Activated T-cell treated with anti-CD3 and anti-CD28 coated beads for 48 hours (primary cell): ENCODE measurements around the gene LEP.
"Not testable (repeated sequence)": the region's sequence is repeated elsewhere in the genome, so short reads cannot be mapped to it uniquely, and the experiment has no call there.

Source experiments
- DNase-seq: peaks from one replicate; pipeline ENCODE4 v3.0.0-alpha.2; 2020; ENCODE audit warnings: low read depth

The LEP gene

GRCh38 chr7:128210590-128211570, 30.2 kb upstream of the LEP start:
- DNase-seq, result no peak

DNA sequence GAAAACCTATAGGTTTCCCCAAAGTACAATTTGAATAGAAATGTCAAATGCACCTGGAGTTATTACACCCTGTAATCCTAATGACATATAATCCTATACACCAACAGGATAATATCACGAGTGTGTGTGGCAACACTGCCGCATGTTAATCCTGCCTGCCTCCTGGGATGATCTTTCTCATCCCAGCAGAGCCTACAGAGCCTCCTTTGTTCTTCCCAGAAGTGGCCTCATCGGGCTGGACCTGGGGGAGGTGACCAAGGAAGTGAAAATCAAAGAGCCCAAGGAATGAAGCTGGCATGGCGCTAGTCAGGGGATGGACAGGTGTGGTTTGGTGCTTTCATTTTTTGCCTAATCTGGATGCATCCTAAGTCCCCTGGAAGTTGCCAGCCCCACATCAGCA, 29.5 kb upstream of the LEP start:
- no peak for DNase-seq

GRCh38 chr7:128214463-128214862, 26.6 kb upstream of the LEP start:
- DNase-seq, result no peak

- no peak for DNase-seq
Observed at GRCh38 chr7:128215281-128215680, 25.8 kb upstream of the LEP start.

GRCh38 chr7:128215739-128216138, 25.3 kb upstream of the LEP start:
- no peak for DNase-seq

DNA sequence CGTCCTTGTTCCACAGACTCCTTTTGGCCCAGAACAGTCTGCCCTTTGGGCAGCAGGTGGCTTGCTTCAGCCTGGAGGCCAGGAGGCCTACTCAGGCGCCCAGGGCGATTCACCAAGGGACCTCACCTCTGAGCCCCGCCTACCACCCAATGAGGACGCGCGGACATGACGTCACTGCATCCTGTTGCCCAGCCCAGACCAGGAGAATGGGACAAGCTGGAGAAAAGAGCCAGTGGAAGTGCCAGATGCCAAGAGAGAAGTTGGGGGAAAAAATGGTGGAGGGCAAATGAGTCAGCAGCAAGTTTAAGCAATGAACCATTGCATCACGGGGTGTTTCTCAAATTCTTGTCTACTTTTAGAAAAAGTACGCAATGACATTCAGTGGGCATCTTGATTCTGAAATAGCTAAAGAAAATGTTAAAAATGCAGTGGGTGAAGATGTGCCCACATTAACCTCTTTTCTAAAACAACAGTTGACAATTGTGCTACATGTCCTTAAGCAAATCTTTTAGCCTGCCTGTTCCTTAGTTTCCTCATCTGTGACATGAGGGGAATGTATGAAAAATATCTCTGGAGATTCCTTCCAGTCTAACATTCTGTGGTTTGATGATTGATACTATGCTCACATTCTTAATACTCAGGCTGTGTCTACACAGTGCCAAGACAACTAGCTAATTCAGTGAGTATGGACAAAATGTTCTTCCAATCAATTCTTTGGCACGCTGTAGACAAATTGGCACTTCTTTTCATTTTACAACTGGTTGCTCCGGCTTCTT, 23.9 kb upstream of the LEP start:
- no peak for DNase-seq

GRCh38 chr7:128217967-128218652, 23.0 kb upstream of the LEP start:
- no peak for DNase-seq

DNA sequence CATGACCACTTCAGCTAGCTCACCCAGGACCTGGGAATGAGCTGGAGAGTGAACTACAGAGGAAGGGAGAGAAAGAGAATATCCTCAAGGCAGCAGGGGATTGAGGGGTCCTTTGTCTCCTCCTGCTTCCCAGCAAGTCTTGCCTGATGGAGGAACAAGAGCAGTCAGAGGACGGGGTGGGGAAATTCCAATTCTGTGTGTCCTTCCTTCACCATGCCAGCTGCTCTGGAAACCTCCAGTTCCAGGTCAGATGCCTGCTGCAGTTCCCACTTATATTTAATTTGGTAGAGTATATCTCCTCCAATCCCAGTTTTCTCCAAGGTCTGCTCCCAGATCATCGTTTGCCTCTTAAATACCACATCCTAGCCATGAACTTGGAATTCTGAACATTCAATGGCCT, 21.4 kb upstream of the LEP start:
- DNase-seq, result no peak

- DNase-seq, result no peak
Observed at GRCh38 chr7:128221929-128222403, 19.1 kb upstream of the LEP start.

- DNase-seq, result no peak
Observed at GRCh38 chr7:128226132-128226980, 14.7 kb upstream of the LEP start.

DNA sequence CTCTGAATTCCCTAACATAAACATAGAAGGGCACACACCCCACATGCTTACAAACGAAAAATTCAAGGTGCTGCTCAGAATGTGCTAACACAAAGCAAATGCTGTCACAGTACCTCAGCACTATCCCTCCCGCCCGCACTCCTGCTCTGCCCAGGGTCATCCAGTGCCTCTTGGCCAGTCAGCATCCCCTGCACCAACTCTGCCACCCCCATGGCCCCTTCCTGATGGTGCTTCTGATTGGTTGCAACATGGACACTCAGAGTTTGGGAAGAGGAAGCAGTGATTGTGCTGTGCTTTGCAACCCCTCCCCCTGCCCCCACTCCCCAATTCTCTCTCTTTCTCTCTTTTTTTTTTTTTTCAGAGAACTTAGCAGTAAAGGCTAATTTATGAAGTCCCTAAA, 13.8 kb upstream of the LEP start:
- no peak for DNase-seq

DNA sequence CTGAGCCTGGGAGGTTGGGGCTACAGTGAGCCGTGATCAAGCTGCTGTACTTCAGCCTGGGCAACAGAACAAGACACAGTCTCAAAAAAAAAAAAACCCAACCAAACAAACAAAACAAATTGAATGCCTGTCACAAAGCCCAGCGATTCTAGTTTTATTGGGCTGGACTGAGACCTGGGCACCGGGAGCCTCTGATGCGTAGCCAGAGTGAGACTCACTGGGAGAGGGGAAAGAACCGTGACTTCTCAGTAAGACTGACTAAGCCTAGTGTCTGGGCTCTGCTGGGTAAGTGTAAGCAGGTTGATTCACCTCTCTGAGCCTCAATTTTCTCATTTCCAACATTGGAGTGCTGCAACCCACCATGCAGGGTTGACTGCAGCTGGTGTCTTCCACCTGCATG, 10.1 kb upstream of the LEP start:
- no peak for DNase-seq

- no peak for DNase-seq
Observed at GRCh38 chr7:128231677-128232076, 9.4 kb upstream of the LEP start.

DNA sequence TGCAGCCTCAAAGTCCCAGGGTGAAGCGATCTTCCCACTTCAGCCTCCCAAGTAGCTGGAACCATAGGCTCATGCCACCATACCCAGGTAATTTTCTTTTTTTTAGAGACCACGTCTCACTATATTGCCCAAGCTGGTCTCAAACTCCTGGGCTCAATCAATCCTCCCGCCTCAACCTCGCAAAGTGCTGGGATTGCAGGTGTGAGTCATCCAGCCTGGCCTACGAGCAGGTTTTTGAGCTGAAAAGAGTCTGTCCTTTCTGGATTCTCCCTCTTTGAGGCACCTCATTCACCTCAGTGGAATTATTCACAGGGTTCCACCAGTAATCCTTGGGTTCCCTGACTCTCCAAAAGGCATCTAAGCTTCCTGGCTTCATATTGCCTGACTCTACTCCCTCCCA, 7.6 kb upstream of the LEP start:
- no peak for DNase-seq

GRCh38 chr7:128234476-128235026, 6.5 kb upstream of the LEP start:
- DNase-seq, result no peak

DNA sequence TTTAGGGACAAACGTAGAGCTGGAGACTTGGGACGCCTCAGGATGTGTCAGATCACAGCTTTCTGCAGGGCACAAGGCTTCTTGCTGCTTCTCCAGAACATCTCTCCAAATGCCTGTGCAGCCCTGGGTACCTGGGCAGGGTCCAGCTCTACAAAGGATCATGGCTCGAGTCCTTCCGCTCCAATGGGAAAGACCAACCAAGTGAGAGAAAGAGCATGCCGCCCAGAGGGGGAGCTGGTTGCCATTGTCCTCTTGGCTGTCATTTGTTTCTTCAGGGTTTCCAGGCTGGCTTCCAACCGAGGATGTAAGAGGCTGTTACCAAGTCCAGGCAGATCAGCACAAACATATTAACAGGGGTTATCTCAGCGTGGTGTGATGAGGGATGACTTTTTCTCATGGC, 5.6 kb upstream of the LEP start:
- no peak for DNase-seq

- no peak for DNase-seq
Observed at GRCh38 chr7:128236924-128237586, 4.0 kb upstream of the LEP start.

GRCh38 chr7:128239146-128239545, 1.9 kb upstream of the LEP start:
- DNase-seq, result not testable (repeated sequence)

DNA sequence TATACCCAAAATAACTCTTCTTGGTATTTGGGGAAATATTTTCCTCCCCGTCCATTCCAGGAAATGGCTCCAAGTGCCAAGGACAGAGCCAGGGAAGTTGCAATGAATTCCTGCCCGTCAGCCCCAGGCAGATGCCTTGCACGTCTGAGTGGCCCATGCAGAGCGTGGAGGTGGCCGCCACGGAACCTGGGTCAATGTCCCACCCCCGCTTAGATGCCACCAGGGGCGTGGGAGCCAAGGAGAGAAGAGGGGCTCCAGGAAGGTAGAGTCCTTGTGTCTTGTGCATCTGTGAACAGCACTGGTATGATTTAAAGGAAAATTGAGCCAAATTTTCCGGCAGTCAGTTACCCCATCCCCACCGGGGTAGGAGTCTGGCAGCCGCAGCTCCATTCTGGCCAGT, 1.6 kb downstream of the LEP start:
- no peak for DNase-seq

DNA sequence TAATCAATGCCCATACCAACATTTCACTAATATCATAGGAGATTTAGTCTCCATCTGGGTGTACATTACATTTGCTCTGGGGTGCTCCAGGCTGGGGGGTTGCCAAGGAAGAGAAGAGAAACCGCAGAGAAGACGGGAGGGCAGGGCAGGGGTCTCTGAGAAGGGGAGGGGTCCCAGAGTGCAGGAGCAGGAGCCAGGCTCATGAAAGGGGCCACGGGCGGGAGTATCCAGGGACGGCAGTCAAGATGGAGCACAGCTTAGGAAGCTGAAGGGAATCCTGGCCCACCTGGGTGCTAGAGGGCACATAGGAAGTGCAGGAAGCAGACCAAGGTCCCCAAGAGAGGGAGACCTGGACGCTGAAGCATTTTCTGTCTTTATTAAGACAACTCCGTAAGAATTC, 2.2 kb downstream of the LEP start:
- DNase-seq, result no peak

DNA sequence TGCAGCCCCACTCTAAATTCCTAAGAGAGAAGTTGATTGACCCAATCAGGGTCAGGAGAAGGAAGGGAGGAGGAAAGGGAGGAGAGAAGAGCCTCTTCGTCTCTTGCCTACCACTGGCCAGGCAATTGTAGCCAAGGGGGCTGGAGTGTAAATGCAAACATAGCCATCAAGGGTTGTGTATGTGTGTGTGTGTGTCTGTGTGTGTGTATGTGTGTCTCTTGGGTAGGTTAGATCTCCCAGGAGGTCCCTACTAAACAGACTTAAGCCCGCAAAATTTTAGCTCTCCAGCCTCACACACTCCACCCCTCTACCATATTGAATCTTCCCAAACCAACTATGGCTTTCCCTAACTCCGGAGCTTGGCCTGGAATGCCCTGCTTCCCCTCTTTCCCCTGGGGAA, 3.8 kb downstream of the LEP start:
- no peak for DNase-seq
